Endodermal cell (in vitro differentiated cells): ENCODE data around the gene DCTPP1. TPM values are rescaled to one million over a fixed set of nuclear protein-coding genes. Genes with fewer than 3 reads are reported as not detected.
"Not testable (repeated sequence)": the region's sequence is repeated elsewhere in the genome, so short reads cannot be mapped to it uniquely, and the experiment has no call there.

ENCODE experiments used
- DNase-seq: peaks from one replicate; pipeline ENCODE4 v3.0.0-alpha.2; 2017
- H3K27ac ChIP-seq: 2 replicates; pipeline ENCODE4 v1.5.1; 2013; ENCODE audit warnings: mild to moderate bottlenecking, low read depth, low read length, moderate library complexity
- H3K27me3 ChIP-seq: 2 replicates; pipeline ENCODE4 v1.6.1; 2013; ENCODE audit warnings: mild to moderate bottlenecking, low read length, moderate library complexity; ENCODE audit not compliant: insufficient read depth, control insufficient read depth, poor library complexity, severe bottlenecking
- H3K36me3 ChIP-seq: 2 replicates; pipeline ENCODE4 v1.7.0; 2013; ENCODE audit warnings: mild to moderate bottlenecking, low read length, moderate library complexity; ENCODE audit not compliant: control insufficient read depth, insufficient read depth
- H3K4me1 ChIP-seq: one replicate; pipeline ENCODE4 v1.7.0; 2013; ENCODE audit warnings: low read length; ENCODE audit not compliant: control insufficient read depth, insufficient read depth
- H3K4me3 ChIP-seq: 2 replicates; pipeline ENCODE4 v1.5.1; 2013; ENCODE audit warnings: mild to moderate bottlenecking, low read length, moderate library complexity
- H3K9ac ChIP-seq: 2 replicates; pipeline ENCODE4 v1.6.1; 2013; ENCODE audit warnings: mild to moderate bottlenecking, low read length, moderate library complexity; ENCODE audit not compliant: poor library complexity, severe bottlenecking; ENCODE audit errors: extremely low read depth
- H3K9me3 ChIP-seq: 2 replicates; pipeline ENCODE4 v1.6.1; 2013; ENCODE audit warnings: mild to moderate bottlenecking, low read length, moderate library complexity; ENCODE audit not compliant: control insufficient read depth
- H3K27ac Mint-ChIP-seq: 2 replicates; pipeline ENCODE4 v1.8.0; 2020; ENCODE audit warnings: mixed read lengths
- H3K27me3 Mint-ChIP-seq: 2 replicates; pipeline ENCODE4 v1.8.0; 2021; ENCODE audit warnings: mild to moderate bottlenecking, mixed read lengths; ENCODE audit not compliant: insufficient read depth
- H3K36me3 Mint-ChIP-seq: 2 replicates; pipeline ENCODE4 v1.8.0; 2020; ENCODE audit warnings: low read depth, mixed read lengths
- H3K4me1 Mint-ChIP-seq: 2 replicates; pipeline ENCODE4 v1.8.0; 2020; ENCODE audit warnings: mixed read lengths
- H3K4me3 Mint-ChIP-seq: 2 replicates; pipeline ENCODE4 v1.8.0; 2020; ENCODE audit warnings: mild to moderate bottlenecking, moderate library complexity, mixed read lengths
- H3K9me3 Mint-ChIP-seq: 2 replicates; pipeline ENCODE4 v1.8.0; 2020; ENCODE audit warnings: mild to moderate bottlenecking, mixed read lengths
- CTCF ChIP-seq: fragments of 200-600 bp; sonication (generic); conservative IDR thresholded peaks from 2 replicates; pipeline ENCODE4 v1.5.0; 2021; ENCODE audit warnings: antibody characterized with exemption, mild to moderate bottlenecking
- WGBS, 2 experiments: methylation state at CpG; one replicate each; pipeline versions ENCODE4 v1.1.5 to v1.1.7; 2013; ENCODE audit warnings: missing lambda C conversion rate in 2 of 2, mixed read lengths in 1 of 2; ENCODE audit not compliant: insufficient coverage in 1 of 2, insufficient read length in 1 of 2; 5-methylcytosine and 5-hydroxymethylcytosine counted together
- total RNA-seq, 2 donors: library from RNA; stranded (reverse); fragmentation: NEBNext Ultra II Directional in 1 of 2; extraction: Animal tissue kit (Norgen Biotek cat#: 25700) in 1 of 2; gene quantifications; 2 replicates in 1 of 2; 3 replicates in 1 of 2; pipeline ENCODE4 v1.2.1, GENCODE V29; 2021

The DCTPP1 gene
- total RNA-seq, 2 donors from 2014 or later: 54.8 to 61.9 TPM

- peaks cover 25% of the 10 kb centered on the region for H3K36me3 ChIP-seq
- Mint-ChIP-seq H3K4me1 (peaks cover 35% of the 10 kb centered on the region), H3K27me3 (peaks cover 5% of the 10 kb centered on the region), H3K27ac (no peak overlapping the region), H3K36me3 (peaks cover 16% of the 10 kb centered on the region), H3K9me3 (no peaks in the 10 kb centered on the region), H3K4me3 (no peak overlapping the region)
- H3K9ac ChIP-seq: no peak overlapping the region
- no peak for DNase-seq
- H3K4me3 ChIP-seq: peak overlapping the region; percentile 89
- H3K9me3 ChIP-seq: no peaks in the 10 kb centered on the region
- TF ChIP-seq CTCF: no peak
- H3K27ac ChIP-seq: peak overlapping the region; percentile 49
- WGBS, 2 experiments: 93 to 94% methylated on average over 25 to 42 of the region's 42 CpGs
- no peaks in the 10 kb centered on the region for H3K27me3 ChIP-seq
- H3K4me1 ChIP-seq: no peaks in the 10 kb centered on the region
Measured at GRCh38 chr16:30397776-30398660, 31.8 kb downstream of the DCTPP1 start.

GRCh38 chr16:30397056-30397455 lies 32.8 kb downstream of the DCTPP1 start:
- Histone ChIP-seq H3K4me3 (peak overlapping the region; percentile 89), H3K9ac (no peak overlapping the region), H3K27ac (peak overlapping the region; percentile 29), H3K4me1 (no peaks in the 10 kb centered on the region), H3K27me3 (no peaks in the 10 kb centered on the region), H3K36me3 (peaks cover 25% of the 10 kb centered on the region), H3K9me3 (no peaks in the 10 kb centered on the region)
- Mint-ChIP-seq H3K9me3 (no peaks in the 10 kb centered on the region), H3K4me1 (peaks cover 35% of the 10 kb centered on the region), H3K27ac (peak overlapping the region; percentile 37), H3K27me3 (no peaks in the 10 kb centered on the region), H3K36me3 (peaks cover 16% of the 10 kb centered on the region), H3K4me3 (peak overlapping the region; percentile 93)
- no peak for TF ChIP-seq CTCF
- no peak for DNase-seq
- 94 to 95% methylated on average over 4 of the region's 4 CpGs for WGBS, 2 experiments

GRCh38 chr16:30396627-30397026 lies 33.2 kb downstream of the DCTPP1 start:
- H3K27me3 Mint-ChIP-seq, H3K9me3 Mint-ChIP-seq, H3K27me3 ChIP-seq, H3K4me1 ChIP-seq, H3K9me3 ChIP-seq, DNase-seq: not testable (repeated sequence)
- Mint-ChIP-seq H3K36me3 (peaks cover 16% of the 10 kb centered on the region), H3K27ac (peak overlapping the region; percentile 37), H3K4me3 (peak overlapping the region; percentile 93), H3K4me1 (peaks cover 33% of the 10 kb centered on the region)
- Histone ChIP-seq H3K9ac (peak overlapping the region; percentile 97), H3K4me3 (peak overlapping the region; percentile 89), H3K27ac (peak overlapping the region; percentile 29), H3K36me3 (peaks cover 25% of the 10 kb centered on the region)
- 84% methylated on average over 4 of the region's 4 CpGs; no CpG with 5 or more reads in 1 of the 2 experiments for WGBS, 2 experiments
